Measurements from ENCODE around the gene ADO. TPM values are rescaled to one million over a fixed set of nuclear protein-coding genes. Genes with fewer than 3 reads are reported as not detected.

Gene ADO
- total RNA-seq, 1 donor from 2014 or later: 41.0 TPM

DNA sequence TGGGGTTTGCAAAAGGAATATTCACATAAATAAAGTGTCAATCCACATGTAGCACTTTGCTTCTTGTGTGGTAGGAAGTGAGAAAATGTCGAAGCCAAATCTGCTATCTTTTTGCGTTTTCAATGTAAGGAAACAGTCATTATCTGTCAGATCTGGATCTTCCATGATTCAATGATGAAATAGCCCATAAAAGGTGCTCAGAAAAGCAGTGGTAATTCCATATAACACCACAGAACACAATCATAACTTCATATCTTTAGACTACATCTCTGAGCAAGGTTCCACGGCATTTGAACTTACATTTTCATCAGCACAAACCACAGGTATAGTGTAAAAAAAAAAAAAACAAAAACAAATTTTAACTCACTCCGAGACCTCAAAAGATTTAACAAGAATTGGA is 51.5 kb downstream of the ADO start:
- H3K4me1 Mint-ChIP-seq: peaks cover 42% of the 10 kb centered on the region
- H3K4me3 Mint-ChIP-seq: no peak overlapping the region
- DNase-seq (ENCODE audit: low read depth, low spot score): no peak
- no peaks in the 10 kb centered on the region for H3K36me3 Mint-ChIP-seq (ENCODE audit: low read depth)
- TF ChIP-seq, protein P1, sequence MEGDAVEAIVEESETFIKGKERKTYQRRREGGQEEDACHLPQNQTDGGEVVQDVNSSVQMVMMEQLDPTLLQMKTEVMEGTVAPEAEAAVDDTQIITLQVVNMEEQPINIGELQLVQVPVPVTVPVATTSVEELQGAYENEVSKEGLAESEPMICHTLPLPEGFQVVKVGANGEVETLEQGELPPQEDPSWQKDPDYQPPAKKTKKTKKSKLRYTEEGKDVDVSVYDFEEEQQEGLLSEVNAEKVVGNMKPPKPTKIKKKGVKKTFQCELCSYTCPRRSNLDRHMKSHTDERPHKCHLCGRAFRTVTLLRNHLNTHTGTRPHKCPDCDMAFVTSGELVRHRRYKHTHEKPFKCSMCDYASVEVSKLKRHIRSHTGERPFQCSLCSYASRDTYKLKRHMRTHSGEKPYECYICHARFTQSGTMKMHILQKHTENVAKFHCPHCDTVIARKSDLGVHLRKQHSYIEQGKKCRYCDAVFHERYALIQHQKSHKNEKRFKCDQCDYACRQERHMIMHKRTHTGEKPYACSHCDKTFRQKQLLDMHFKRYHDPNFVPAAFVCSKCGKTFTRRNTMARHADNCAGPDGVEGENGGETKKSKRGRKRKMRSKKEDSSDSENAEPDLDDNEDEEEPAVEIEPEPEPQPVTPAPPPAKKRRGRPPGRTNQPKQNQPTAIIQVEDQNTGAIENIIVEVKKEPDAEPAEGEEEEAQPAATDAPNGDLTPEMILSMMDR (conservative IDR thresholded peaks at IDR 0.05): no peak
- H3K27ac Mint-ChIP-seq (ENCODE audit: unreplicated experiment): no peak overlapping the region
- H3K27me3 Mint-ChIP-seq (ENCODE audit: low read depth): no peaks in the 10 kb centered on the region
- H3K9me3 Mint-ChIP-seq: peaks cover 2% of the 10 kb centered on the region

Other genes with a start within 250 kb of the ADO start
- gene EGR2, start 11.6 kb downstream of the ADO start, total RNA-seq: 14.2 and 14.4 TPM in 2 replicates

Data from neural crest cell (in vitro differentiated cells).